Measurements from ENCODE around the gene TRIOBP. TPM values are rescaled to one million over a fixed set of nuclear protein-coding genes. Genes with fewer than 3 reads are reported as not detected.

TRIOBP gene
- total and polyA plus RNA-seq, 2 of the 4 experiments (the other 2 are of a cell fraction) = 46.4 to 69.8 TPM

GRCh38 chr22:37657590-37658132 lies 39.2 kb upstream of the TRIOBP start (continued):
- no peak for TF ChIP-seq MAFK (IDR thresholded peaks at IDR 0.05; ENCODE audit: low read depth, low read length)

GRCh38 chr22:37658133-37659065 lies 38.4 kb upstream of the TRIOBP start, which contains the start of gene PDXP:
TSS of gene PDXP (plus strand) at chr22:37658723. CDS start at chr22:37658783, 60 bp downstream.
- in situ Hi-C loops (cut with MboI; ENCODE audit: low sequenced_read_pairs) = no loop called here
- no TSS peak for BruUV-seq (replicated peaks)
- Histone ChIP-seq H3K18ac (ENCODE audit: low read depth, low read length) (peak within 1 kb of the TSS; percentile 34; the same call in 1 of the 2 replicates), H3K27ac (ENCODE audit: insufficient read depth, low read length) (peak within 1 kb of the TSS; percentile 74), H2AFZ (replicated peaks; ENCODE audit: low read length, poor library complexity) (peak within 1 kb of the TSS; percentile 95), H4K91ac (ENCODE audit: insufficient read depth, low read depth, low read length) (peak within 1 kb of the TSS; percentile 83), H4K8ac (ENCODE audit: low read depth in 2 of 2, low read length in 2 of 2) (peak within 1 kb of the TSS; percentile 95 to 99), H2BK5ac (ENCODE audit: low read depth, low read length, poor library complexity, severe bottlenecking) (peak within 1 kb of the TSS; percentile 73), H3K27me3 (ENCODE audit: control insufficient read depth, insufficient read depth, low read length) (no peaks in the 10 kb centered on the region), H3K4me1 (ENCODE audit: control insufficient read depth, insufficient read depth, low read length) (peaks cover 22% of the 10 kb centered on the region), H3K14ac (replicated peaks; ENCODE audit: low read depth, low read length) (peak within 1 kb of the TSS; percentile 80), H3K23ac (ENCODE audit: low read depth, low read length) (peak within 1 kb of the TSS; percentile 93), H3K9me1 (ENCODE audit: insufficient read depth, low read length) (peaks cover 11% of the 10 kb centered on the region), H4K20me1 (ENCODE audit: insufficient read depth, low read length) (peaks cover 28% of the 10 kb centered on the region), H2BK15ac (ENCODE audit: low read depth, low read length) (peak within 1 kb of the TSS; percentile 95; the same call in 2 of the 3 replicates), H2BK20ac (ENCODE audit: low read depth, low read length) (no peak within 1 kb of the TSS), H3K4me2 (ENCODE audit: low read depth, low read length) (peak within 1 kb of the TSS; percentile 96), H3K9ac (ENCODE audit: low read depth, low read length) (peak within 1 kb of the TSS; percentile 82), H4K5ac (ENCODE audit: low read depth, low read length) (peak within 1 kb of the TSS; percentile 91), H2AK9ac (replicated peaks; ENCODE audit: low read depth, low read length, poor library complexity) (peak within 1 kb of the TSS; percentile 97), H3K36me3 (ENCODE audit: control insufficient read depth, insufficient read depth, low read length) (peaks cover 8% of the 10 kb centered on the region), H3K4me3 (ENCODE audit: insufficient read depth, low read depth, low read length) (peak within 1 kb of the TSS; percentile 55), H3K9me3 (ENCODE audit: control insufficient read depth, insufficient read depth, low read length) (no peaks in the 10 kb centered on the region), H3K79me1 (ENCODE audit: low read depth in 1 of 2, low read length in 2 of 2) (peaks cover 19 to 42% of the 10 kb centered on the region in 2 experiments; a peak in 3 of 4 replicates), H2AK5ac (ENCODE audit: low read depth, low read length) (peak within 1 kb of the TSS; percentile 91), H2BK120ac (ENCODE audit: low read depth, low read length) (no peak within 1 kb of the TSS; the same call in 1 of the 2 replicates), H3K56ac (ENCODE audit: extremely low read depth, insufficient read depth, low read length) (peak within 1 kb of the TSS; percentile 67; the same call in 1 of the 2 replicates), H3K4ac (ENCODE audit: low read depth, low read length) (peak within 1 kb of the TSS; percentile 74)
- POLR2A ChIA-PET (ENCODE audit: unreplicated experiment) = interaction anchor here (0.6 to 2.0 kb wide), 5 partner anchors 9 to 36 kb away, joined by 3 to 14 read pairs (median 6); partner anchors contain the start of gene LGALS1
- CTCF ChIA-PET = interaction anchor here (0.6 to 2.6 kb wide), 3 partner anchors 15 to 22 kb away, joined by 4 to 12 read pairs (median 4); partner anchors contain the start of gene LGALS1
- 0% methylated on average over 38 of the region's 101 CpGs; no CpG with 5 or more reads in 1 of the 2 experiments for WGBS, 2 experiments (ENCODE audit: extremely low coverage in 2 of 2, insufficient read length in 1 of 2)
- dilution Hi-C loops (cut with HindIII; ENCODE audit: low sequenced_read_pairs, unreplicated experiment) = no loop called here
- intact Hi-C loops (cut with micrococcal nuclease) = no loop called here
- DNase-seq (peak; percentile 100), ATAC-seq (ENCODE audit: low read depth) (peak; percentile 95)
- TF ChIP-seq RFX5 (IDR thresholded peaks at IDR 0.05; ENCODE audit: low read depth, low read length) (peak; percentile 96), MAZ (IDR thresholded peaks at IDR 0.05; ENCODE audit: borderline replicate concordance, low read depth, low read length) (peak; percentile 89; the same call in 1 of the 2 replicates), RAD21 (IDR thresholded peaks at IDR 0.05; ENCODE audit: low read length) (no peak; the same call in 1 of the 2 replicates), MAFK (IDR thresholded peaks at IDR 0.05; ENCODE audit: low read depth, low read length) (no peak), FOS (IDR thresholded peaks at IDR 0.05; ENCODE audit: low read depth, low read length) (peak; percentile 68), POLR2A (IDR thresholded peaks at IDR 0.05; ENCODE audit: low read depth, low read length) (peak; percentile 48; the same call in 1 of the 2 replicates), CEBPB (IDR thresholded peaks at IDR 0.05; ENCODE audit: low read depth, low read length) (no peak), SMC3 (IDR thresholded peaks at IDR 0.05; ENCODE audit: low read depth, low read length) (no peak), RCOR1 (IDR thresholded peaks at IDR 0.05; ENCODE audit: insufficient replicate concordance, low read length) (no peak), NFE2L2 (IDR thresholded peaks at IDR 0.05; ENCODE audit: low read depth, low read length) (no peak), CTCF (conservative IDR thresholded peaks at IDR 0.05; ENCODE audit: low read depth, low read length) (no peak)

All from IMR-90 (cell line).